Measurements from ENCODE around the gene GABRR2.

The GABRR2 gene

GRCh38 chr6:89330910-89331309 lies 15.8 kb upstream of the GABRR2 start:
- in situ Hi-C loops (cut with MboI; ENCODE audit: low sequenced_read_pairs, unreplicated experiment), result no loop called here
- TF ChIP-seq CTCF (IDR thresholded peaks at IDR 0.05; ENCODE audit: borderline replicate concordance, control extremely low read depth, extremely low read depth, insufficient read depth, missing control alignments), result no peak
- DNase-seq (ENCODE audit: low spot score), result no peak

GRCh38 chr6:89328976-89329375 lies 13.9 kb upstream of the GABRR2 start:
- in situ Hi-C loops (cut with MboI; ENCODE audit: low sequenced_read_pairs, unreplicated experiment), result no loop called here

GRCh38 chr6:89324304-89324703 lies 9.2 kb upstream of the GABRR2 start:
- no peak for TF ChIP-seq CTCF (IDR thresholded peaks at IDR 0.05; ENCODE audit: borderline replicate concordance, control extremely low read depth, extremely low read depth, insufficient read depth, missing control alignments)
- no peak for DNase-seq (ENCODE audit: low spot score)
- in situ Hi-C loops (cut with MboI; ENCODE audit: low sequenced_read_pairs, unreplicated experiment), result no loop called here

More at GRCh38 chr6:89328976-89329375, 13.9 kb upstream of the GABRR2 start:
- DNase-seq (ENCODE audit: low spot score), result no peak
- no peak for TF ChIP-seq CTCF (IDR thresholded peaks at IDR 0.05; ENCODE audit: borderline replicate concordance, control extremely low read depth, extremely low read depth, insufficient read depth, missing control alignments)

GRCh38 chr6:89323511-89323971 lies 8.4 kb upstream of the GABRR2 start:
- in situ Hi-C loops (cut with MboI; ENCODE audit: low sequenced_read_pairs, unreplicated experiment), result no loop called here
- no peak for DNase-seq (ENCODE audit: low spot score)
- TF ChIP-seq CTCF (IDR thresholded peaks at IDR 0.05; ENCODE audit: borderline replicate concordance, control extremely low read depth, extremely low read depth, insufficient read depth, missing control alignments), result no peak

GRCh38 chr6:89321131-89321970 lies 6.3 kb upstream of the GABRR2 start:
- TF ChIP-seq CTCF (IDR thresholded peaks at IDR 0.05; ENCODE audit: borderline replicate concordance, control extremely low read depth, extremely low read depth, insufficient read depth, missing control alignments), result no peak
- in situ Hi-C loops (cut with MboI; ENCODE audit: low sequenced_read_pairs, unreplicated experiment), result no loop called here
- no peak for DNase-seq (ENCODE audit: low spot score)

- DNase-seq (ENCODE audit: low spot score), result no peak
- no peak for TF ChIP-seq CTCF (IDR thresholded peaks at IDR 0.05; ENCODE audit: borderline replicate concordance, control extremely low read depth, extremely low read depth, insufficient read depth, missing control alignments)
- in situ Hi-C loops (cut with MboI; ENCODE audit: low sequenced_read_pairs, unreplicated experiment), result no loop called here
These were observed 5.0 kb upstream of the GABRR2 start for GRCh38 chr6:89320012-89320559.

All from GM13976 (cell line).